Testis (tissue), 5 donors: ENCODE results near the gene RGS12. TPM values are rescaled to one million over a fixed set of nuclear protein-coding genes. Genes with fewer than 3 reads are reported as not detected.

Experiments used
- DNase-seq: peaks from one replicate; pipeline ENCODE4 v3.0.0-alpha.2; 2019
- H3K27ac ChIP-seq, 2 donors: fragments of 200-600 bp; sonication (generic); one replicate each; pipeline ENCODE4 v1.5.1; 2019
- H3K27me3 ChIP-seq: fragments of 200-600 bp; sonication (generic); one replicate; pipeline ENCODE4 v1.5.1; 2019
- H3K36me3 ChIP-seq: fragments of 200-600 bp; sonication (generic); one replicate; pipeline ENCODE4 v1.5.1; 2017; ENCODE audit warnings: low read depth; ENCODE audit errors: missing control alignments
- H3K4me1 ChIP-seq: fragments of 200-600 bp; sonication (generic); one replicate; pipeline ENCODE4 v1.5.1; 2019
- H3K4me3 ChIP-seq, 2 donors: fragments of 200-600 bp; sonication (generic); one replicate each; pipeline ENCODE4 v1.5.1; 2017 to 2019
- H3K9me3 ChIP-seq: fragments of 200-600 bp; sonication (generic); one replicate; pipeline ENCODE4 v1.5.1; 2017
- POLR2A ChIP-seq: fragments of 450-650 bp; IDR thresholded peaks from one replicate; pipeline ENCODE4 v1.6.1; 2017; ENCODE audit warnings: antibody characterized with exemption, mild to moderate bottlenecking, moderate library complexity
- WGBS, 2 donors: methylation state at CpG; one replicate each; pipeline ENCODE4 v1.1.5; 2018; 5-methylcytosine and 5-hydroxymethylcytosine counted together
- intact Hi-C: fragments of 100-400 bp; cut with DNase I; formaldehyde crosslinking; loops from one replicate; pipeline ENCODE4 v1.15.1; 2023; ENCODE audit warnings: low total_unique reads
- long read RNA-seq, 2 donors: transcript quantifications; one replicate each; lab custom pipeline, GENCODE V29; 2026
- polyA plus RNA-seq: library from polyadenylated mRNA; stranded (reverse); fragments of 350-450 nt; fragmentation: Illumina TruSeq; extraction: RNeasy Lipid Tissue Mini Kit (QIAGEN cat#74804); gene quantifications from one replicate; pipeline ENCODE4 v1.2.3, GENCODE V29; 2014; ENCODE audit warnings: low read depth, low replicate concordance; ENCODE audit not compliant: insufficient read depth
- total RNA-seq, 2 donors: library from RNA; depleted of rRNA; stranded (reverse); fragments of >200 nt; gene quantifications; one replicate each; pipeline ENCODE4 v1.2.3, GENCODE V29; 2016
- TF ChIP-seq, protein P1 (sequence below), 3 experiments: fragments of 450-650 bp in 2 of 3; fragments of 200-600 bp in 1 of 3; sonication (generic) in 1 of 3; IDR thresholded peaks; one replicate each; pipeline ENCODE4 v1.5.1; 2016 to 2019; ENCODE audit warnings: antibody characterized with exemption in 3 of 3, mild to moderate bottlenecking in 2 of 3, moderate library complexity in 1 of 3

Gene RGS12, protein sequence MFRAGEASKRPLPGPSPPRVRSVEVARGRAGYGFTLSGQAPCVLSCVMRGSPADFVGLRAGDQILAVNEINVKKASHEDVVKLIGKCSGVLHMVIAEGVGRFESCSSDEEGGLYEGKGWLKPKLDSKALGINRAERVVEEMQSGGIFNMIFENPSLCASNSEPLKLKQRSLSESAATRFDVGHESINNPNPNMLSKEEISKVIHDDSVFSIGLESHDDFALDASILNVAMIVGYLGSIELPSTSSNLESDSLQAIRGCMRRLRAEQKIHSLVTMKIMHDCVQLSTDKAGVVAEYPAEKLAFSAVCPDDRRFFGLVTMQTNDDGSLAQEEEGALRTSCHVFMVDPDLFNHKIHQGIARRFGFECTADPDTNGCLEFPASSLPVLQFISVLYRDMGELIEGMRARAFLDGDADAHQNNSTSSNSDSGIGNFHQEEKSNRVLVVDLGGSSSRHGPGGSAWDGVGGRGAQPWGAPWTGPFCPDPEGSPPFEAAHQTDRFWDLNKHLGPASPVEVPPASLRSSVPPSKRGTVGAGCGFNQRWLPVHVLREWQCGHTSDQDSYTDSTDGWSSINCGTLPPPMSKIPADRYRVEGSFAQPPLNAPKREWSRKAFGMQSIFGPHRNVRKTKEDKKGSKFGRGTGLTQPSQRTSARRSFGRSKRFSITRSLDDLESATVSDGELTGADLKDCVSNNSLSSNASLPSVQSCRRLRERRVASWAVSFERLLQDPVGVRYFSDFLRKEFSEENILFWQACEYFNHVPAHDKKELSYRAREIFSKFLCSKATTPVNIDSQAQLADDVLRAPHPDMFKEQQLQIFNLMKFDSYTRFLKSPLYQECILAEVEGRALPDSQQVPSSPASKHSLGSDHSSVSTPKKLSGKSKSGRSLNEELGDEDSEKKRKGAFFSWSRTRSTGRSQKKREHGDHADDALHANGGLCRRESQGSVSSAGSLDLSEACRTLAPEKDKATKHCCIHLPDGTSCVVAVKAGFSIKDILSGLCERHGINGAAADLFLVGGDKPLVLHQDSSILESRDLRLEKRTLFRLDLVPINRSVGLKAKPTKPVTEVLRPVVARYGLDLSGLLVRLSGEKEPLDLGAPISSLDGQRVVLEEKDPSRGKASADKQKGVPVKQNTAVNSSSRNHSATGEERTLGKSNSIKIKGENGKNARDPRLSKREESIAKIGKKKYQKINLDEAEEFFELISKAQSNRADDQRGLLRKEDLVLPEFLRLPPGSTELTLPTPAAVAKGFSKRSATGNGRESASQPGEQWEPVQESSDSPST (N-terminal part only)
- 10 to 100 TPM; 39.0 to 68.2 TPM for total RNA-seq
- 25.0 TPM for polyA plus RNA-seq
- long read RNA-seq, donor 1: 0 reads
- long read RNA-seq, donor 2: 0 reads

DNA sequence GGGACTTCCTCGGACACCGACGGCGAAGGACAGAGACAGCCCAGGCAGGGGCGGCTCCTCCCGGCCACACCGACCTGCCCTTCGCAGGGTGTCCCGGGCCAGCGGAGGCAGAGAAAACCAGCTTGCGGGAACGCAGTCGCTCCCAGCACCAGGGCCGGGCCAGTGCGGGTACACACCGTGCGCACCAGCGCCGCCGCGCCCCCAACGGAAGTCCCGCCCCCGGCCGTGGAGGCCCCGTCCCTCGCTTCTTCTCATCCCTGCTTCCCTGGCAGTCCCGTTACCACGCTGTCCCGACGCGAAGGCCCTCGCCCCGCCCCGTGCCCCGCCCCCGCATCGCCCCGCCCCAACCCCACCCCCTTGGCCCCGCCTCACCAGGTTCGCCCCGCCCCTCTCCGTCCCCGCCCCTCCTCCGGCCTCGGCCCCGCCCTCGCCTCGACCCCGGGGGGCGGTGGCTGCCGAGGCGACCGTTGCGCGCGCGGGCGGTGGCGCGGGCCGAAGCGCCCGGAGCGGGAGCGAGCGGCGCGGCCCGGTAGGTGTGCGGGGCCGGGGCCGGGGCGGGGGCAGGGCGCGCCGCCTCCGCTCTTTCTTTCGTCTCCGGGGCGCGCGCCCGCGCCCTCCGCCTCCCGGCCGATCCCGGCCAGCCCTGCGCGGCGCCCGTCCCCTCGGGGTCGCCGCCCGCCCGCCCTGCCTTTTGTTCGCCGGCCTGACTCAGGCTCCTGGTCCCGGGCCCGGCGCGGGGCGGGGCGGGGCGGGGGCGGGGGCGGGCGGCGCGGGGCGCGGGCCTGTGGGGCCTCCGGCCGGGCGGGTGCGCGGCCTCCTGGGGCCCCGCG lies at the start of gene RGS12:
Gene RGS12, plus strand, starts transcription at position 451 of the 830 bp plus-strand sequence. CDS start 23,150 bp downstream, outside the sequence.
- DNase-seq: peak; percentile 97
- TF ChIP-seq POLR2A: peak; percentile 4
- TF ChIP-seq, protein P1, sequence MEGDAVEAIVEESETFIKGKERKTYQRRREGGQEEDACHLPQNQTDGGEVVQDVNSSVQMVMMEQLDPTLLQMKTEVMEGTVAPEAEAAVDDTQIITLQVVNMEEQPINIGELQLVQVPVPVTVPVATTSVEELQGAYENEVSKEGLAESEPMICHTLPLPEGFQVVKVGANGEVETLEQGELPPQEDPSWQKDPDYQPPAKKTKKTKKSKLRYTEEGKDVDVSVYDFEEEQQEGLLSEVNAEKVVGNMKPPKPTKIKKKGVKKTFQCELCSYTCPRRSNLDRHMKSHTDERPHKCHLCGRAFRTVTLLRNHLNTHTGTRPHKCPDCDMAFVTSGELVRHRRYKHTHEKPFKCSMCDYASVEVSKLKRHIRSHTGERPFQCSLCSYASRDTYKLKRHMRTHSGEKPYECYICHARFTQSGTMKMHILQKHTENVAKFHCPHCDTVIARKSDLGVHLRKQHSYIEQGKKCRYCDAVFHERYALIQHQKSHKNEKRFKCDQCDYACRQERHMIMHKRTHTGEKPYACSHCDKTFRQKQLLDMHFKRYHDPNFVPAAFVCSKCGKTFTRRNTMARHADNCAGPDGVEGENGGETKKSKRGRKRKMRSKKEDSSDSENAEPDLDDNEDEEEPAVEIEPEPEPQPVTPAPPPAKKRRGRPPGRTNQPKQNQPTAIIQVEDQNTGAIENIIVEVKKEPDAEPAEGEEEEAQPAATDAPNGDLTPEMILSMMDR (IDR thresholded peaks at IDR 0.05): no peak
- Histone ChIP-seq H3K9me3 (no peaks in the 10 kb centered on the region), H3K4me3 (peak within 1 kb of the TSS; percentile 73 to 87), H3K4me1 (peaks cover 15% of the 10 kb centered on the region), H3K27ac (peak within 1 kb of the TSS; percentile 85 to 86), H3K36me3 (no peaks in the 10 kb centered on the region), H3K27me3 (no peaks in the 10 kb centered on the region)
- intact Hi-C loops: no loop called here
- WGBS, 2 donors: 1 to 2% methylated on average over 29 to 47 of the region's 121 CpGs

DNA sequence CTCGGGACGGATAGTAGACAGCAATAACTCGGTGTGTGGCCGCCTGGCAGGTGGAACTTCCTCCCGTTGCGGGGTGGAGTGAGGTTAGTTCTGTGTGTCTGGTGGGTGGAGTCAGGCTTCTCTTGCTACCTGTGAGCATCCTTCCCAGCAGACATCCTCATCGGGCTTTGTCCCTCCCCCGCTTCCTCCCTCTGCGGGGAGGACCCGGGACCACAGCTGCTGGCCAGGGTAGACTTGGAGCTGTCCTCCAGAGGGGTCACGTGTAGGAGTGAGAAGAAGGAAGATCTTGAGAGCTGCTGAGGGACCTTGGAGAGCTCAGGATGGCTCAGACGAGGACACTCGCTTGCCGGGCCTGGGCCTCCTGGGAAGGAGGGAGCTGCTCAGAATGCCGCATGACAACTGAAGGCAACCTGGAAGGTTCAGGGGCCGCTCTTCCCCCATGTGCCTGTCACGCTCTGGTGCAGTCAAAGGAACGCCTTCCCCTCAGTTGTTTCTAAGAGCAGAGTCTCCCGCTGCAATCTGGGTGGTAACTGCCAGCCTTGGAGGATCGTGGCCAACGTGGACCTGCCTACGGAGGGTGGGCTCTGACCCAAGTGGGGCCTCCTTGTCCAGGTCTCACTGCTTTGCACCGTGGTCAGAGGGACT lies 49.6 kb upstream of the RGS12 start:
- Histone ChIP-seq H3K4me1 (no peaks in the 10 kb centered on the region), H3K4me3 (no peak overlapping the region), H3K36me3 (no peaks in the 10 kb centered on the region), H3K27ac (no peak overlapping the region), H3K9me3 (no peaks in the 10 kb centered on the region), H3K27me3 (no peaks in the 10 kb centered on the region)
- WGBS, 2 donors: 67% methylated on average over 17 to 23 of the region's 23 CpGs
- no peak for DNase-seq
- TF ChIP-seq POLR2A: no peak
- TF ChIP-seq, protein P1 (IDR thresholded peaks at IDR 0.05): no peak
- intact Hi-C loops: no loop called here

DNA sequence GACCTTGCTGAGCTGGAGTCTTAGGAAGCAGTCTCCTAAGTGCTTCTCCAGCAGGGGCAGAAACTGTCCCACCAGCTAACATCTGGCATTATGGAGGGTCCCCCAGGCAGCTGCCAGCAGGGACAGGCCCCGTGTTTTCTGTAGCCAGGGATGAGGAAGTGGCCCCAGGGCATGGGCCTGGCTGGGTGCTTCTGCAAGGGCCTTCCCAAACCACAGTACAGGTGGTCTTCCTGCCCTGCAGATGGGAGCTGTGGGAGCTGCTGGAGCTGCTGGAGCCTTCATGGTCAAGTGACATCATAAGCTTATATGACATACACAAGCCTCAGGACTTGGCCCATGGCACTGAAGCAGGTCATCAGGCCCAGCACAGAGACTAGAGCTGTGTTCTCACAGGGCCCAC lies 48.8 kb upstream of the RGS12 start:
- Histone ChIP-seq H3K27me3 (no peaks in the 10 kb centered on the region), H3K27ac (no peak overlapping the region), H3K4me1 (no peaks in the 10 kb centered on the region), H3K36me3 (no peaks in the 10 kb centered on the region), H3K9me3 (no peaks in the 10 kb centered on the region), H3K4me3 (no peak overlapping the region)
- TF ChIP-seq, protein P1 (IDR thresholded peaks at IDR 0.05): no peak
- TF ChIP-seq POLR2A: no peak
- no peak for DNase-seq
- 40 to 86% methylated on average over 1 of the region's 1 CpG for whole genome bisulfite sequencing, 2 donors
- intact Hi-C loops: no loop called here
